Stimulated activated effector memory CD8-positive, alpha-beta T cell treated with anti-CD3 and anti-CD28 coated beads, Interleukin-12 subunit alpha, Interleukin-12 subunit beta, amount 100 ng/mL, for 72 hours (primary cell): ENCODE data around the gene FRMD8.

ENCODE experiments used
- ATAC-seq: fragments of 150-1000 bp; cut with Tn5 transposase; 2 replicates; pipeline ENCODE4 v1.10.0; 2021
- DNase-seq, 2 donors: peaks; one replicate each; pipeline ENCODE4 v3.0.0; 2021 to 2022; ENCODE audit warnings: low spot score in 2 of 2
- H3K27ac Mint-ChIP-seq: one replicate; pipeline ENCODE4 v1.8.0; 2022; ENCODE audit warnings: mild to moderate bottlenecking, mixed read lengths
- H3K36me3 Mint-ChIP-seq: one replicate; pipeline ENCODE4 v1.8.0; 2022; ENCODE audit warnings: mild to moderate bottlenecking, mixed read lengths
- H3K4me1 Mint-ChIP-seq: one replicate; pipeline ENCODE4 v1.8.0; 2022; ENCODE audit warnings: mixed read lengths
- H3K4me3 Mint-ChIP-seq: one replicate; pipeline ENCODE4 v1.8.0; 2022; ENCODE audit warnings: mild to moderate bottlenecking, mixed read lengths
- H3K9me3 Mint-ChIP-seq: one replicate; pipeline ENCODE4 v1.8.0; 2022; ENCODE audit warnings: mixed read lengths

FRMD8 gene

GRCh38 chr11:65429068-65429681, 42.7 kb downstream of the FRMD8 start:
- Mint-ChIP-seq H3K27ac (peak overlapping the region; percentile 100), H3K36me3 (peaks cover 100% of the 10 kb centered on the region), H3K9me3 (no peaks in the 10 kb centered on the region)

DNA sequence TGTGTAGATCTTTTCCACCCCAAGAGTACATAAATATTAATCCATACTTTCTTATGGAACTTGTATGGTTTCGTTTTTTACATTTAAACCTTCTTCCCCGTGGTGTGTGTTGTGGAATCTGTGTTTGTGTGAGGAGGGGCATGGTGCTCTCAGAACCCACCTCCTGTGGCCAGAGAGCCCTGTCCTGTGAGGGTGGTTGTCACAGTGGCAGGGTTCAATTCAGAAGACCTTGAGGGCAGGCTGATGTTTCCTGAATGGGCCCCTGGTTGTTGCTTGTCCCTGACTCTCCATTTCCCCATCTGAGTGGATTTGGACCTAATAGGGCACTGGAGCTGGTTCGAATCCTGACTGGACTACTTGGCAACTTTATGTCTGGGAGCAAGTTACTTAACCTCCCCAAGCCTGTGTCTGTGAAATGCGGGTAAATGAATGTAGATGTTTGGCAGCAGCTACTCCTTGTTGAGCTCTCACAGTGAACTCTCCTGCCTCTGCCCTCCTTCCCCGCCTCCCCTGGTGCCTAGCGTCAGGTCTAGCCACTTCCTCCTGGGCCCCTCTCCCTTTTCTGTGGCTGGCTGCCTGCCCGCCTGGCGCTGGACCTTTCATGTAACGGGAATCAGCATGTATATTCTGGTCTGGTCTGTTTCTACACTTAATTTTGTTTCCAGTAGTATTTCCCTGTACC, 43.4 kb downstream of the FRMD8 start:
- peak overlapping the region; percentile 100 for H3K27ac Mint-ChIP-seq
- H3K36me3 Mint-ChIP-seq: peaks cover 100% of the 10 kb centered on the region
- no peak for DNase-seq
- no peak for ATAC-seq
- peak overlapping the region; percentile 96 for H3K4me3 Mint-ChIP-seq
- no peaks in the 10 kb centered on the region for H3K9me3 Mint-ChIP-seq
- H3K4me1 Mint-ChIP-seq: peaks cover 89% of the 10 kb centered on the region

More at GRCh38 chr11:65429068-65429681, 42.7 kb downstream of the FRMD8 start:
- ATAC-seq (no peak), DNase-seq (no peak)
- Mint-ChIP-seq H3K4me1 (peaks cover 89% of the 10 kb centered on the region), H3K4me3 (peak overlapping the region; percentile 96)

DNA sequence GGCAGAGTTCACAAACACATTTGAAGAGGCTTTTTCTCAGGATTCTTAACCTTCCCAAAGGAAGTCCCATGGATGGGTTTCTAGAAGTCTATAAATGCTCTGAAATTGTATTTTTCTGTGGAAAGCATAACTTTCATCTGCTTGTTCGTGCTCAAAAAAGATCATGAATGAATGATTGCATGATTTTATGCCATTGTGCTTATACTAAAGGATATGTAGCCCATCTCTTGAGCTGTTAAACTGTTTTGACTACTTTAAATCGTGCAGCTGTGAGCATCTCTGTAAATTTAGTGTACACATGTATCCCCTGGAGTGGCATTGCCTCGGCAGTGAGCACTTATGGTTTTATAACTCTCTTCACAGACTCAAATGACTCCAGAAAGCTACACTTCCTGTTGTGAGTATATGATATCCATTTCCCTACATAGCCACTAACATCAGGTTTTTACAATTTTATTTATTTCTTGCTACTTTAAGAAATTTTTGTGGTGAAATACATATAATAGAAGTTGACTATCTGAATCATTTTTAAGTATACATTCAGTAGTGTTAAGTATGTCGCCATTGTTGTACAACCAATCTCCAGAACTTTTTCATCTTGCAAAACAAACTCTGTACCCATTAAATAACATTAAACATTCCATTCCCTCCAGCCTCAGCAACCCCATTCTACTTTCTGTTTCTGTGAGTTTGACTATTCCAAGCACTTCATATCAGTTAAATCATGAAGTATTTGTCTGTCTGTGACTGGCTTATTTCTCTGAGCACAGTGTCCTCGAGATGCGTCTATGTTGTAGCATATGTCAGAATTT, 44.2 kb downstream of the FRMD8 start:
- peaks cover 100% of the 10 kb centered on the region for H3K36me3 Mint-ChIP-seq
- H3K9me3 Mint-ChIP-seq: no peaks in the 10 kb centered on the region
- DNase-seq (no peak), ATAC-seq (no peak)
- H3K4me1 Mint-ChIP-seq: peaks cover 89% of the 10 kb centered on the region
- H3K4me3 Mint-ChIP-seq: peak overlapping the region; percentile 96
- peak overlapping the region; percentile 100 for H3K27ac Mint-ChIP-seq

DNA sequence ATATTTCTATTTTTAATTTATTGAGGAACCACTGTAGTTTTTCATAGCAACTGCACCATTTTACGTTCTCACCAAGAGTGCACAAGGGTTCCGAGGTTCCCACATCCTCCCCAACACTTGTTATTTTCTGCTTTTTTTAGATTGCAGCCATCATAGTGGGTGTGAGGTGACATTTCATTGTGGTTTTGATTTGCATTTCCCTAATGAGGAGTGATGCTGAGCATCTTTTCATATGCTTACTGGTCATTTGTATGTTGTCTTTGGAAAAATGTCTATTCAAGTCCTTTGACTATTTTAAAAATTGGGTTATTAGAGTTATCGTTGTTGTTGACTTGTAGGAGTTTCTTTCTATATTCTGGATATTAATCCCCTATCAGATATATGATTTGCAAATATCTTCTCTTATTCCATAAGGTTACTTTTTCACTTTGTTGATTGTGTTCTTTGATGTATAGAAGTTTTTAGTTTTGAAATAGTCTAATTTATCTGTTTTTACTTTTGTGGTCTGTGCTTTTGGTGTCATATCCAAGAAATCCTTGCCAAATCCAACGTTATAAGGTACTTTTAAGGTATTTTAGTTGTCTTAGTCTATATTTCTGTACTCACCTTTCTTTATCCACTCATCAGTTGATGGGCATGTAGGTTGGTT, 45.1 kb downstream of the FRMD8 start:
- Mint-ChIP-seq H3K4me3 (peak overlapping the region; percentile 96), H3K27ac (peak overlapping the region; percentile 100), H3K36me3 (peaks cover 100% of the 10 kb centered on the region), H3K4me1 (peaks cover 91% of the 10 kb centered on the region), H3K9me3 (no peaks in the 10 kb centered on the region)
- DNase-seq: no peak
- peak; percentile 22 for ATAC-seq

- Mint-ChIP-seq H3K4me1 (peaks cover 88% of the 10 kb centered on the region), H3K4me3 (peak overlapping the region; percentile 96), H3K36me3 (peaks cover 100% of the 10 kb centered on the region), H3K9me3 (no peaks in the 10 kb centered on the region), H3K27ac (peak overlapping the region; percentile 100)
- DNase-seq (no peak), ATAC-seq (no peak)
These were observed 45.7 kb downstream of the FRMD8 start for GRCh38 chr11:65432100-65432650.

DNA sequence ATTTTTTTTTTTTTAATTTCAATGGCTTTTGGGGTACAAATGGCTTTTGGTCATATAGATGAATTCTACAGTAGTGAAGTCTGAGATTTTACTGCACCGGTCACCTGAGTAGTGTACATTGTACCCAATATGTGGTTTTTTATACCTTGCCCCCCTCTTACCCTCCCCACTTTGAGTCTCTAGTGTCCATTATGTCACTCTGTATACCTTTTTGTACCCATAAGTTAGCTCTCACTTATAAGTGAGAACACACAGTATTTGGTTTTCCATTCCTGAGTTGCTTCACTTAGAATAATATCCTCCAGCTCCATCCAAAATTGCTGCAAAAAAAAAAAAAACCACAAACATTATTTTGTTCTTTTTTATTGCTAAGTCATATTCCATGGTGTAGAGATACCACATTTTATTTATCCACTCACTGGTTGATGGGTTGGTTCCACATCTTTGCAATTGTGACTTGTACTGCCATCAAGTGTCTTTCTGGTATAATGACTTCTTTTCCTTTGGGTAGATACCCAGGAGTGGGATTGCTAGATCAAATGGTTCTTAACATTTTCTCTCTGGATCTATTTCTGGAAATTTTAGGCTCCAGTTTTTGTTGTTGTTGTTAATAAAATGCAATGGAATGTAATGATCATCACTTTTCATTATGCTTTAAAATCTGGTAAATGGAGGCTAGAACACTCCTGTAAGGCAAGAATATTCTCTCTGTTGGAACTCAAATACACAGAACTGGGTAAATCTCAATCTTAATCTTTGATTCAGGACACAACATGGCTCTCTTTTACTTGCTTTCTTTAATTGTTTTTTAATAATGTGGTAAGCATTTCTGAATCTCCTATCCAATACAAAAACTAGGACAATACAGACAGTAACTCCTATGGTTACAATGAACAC, 46.5 kb downstream of the FRMD8 start:
- DNase-seq: no peak
- peaks cover 100% of the 10 kb centered on the region for H3K36me3 Mint-ChIP-seq
- peak overlapping the region; percentile 48 for H3K27ac Mint-ChIP-seq
- ATAC-seq: no peak
- peak overlapping the region; percentile 96 for H3K4me3 Mint-ChIP-seq
- peaks cover 87% of the 10 kb centered on the region for H3K4me1 Mint-ChIP-seq
- no peaks in the 10 kb centered on the region for H3K9me3 Mint-ChIP-seq

GRCh38 chr11:65433657-65434056, 47.2 kb downstream of the FRMD8 start:
- peaks cover 85% of the 10 kb centered on the region for H3K4me1 Mint-ChIP-seq
- H3K36me3 Mint-ChIP-seq: peaks cover 100% of the 10 kb centered on the region
- ATAC-seq (no peak), DNase-seq (no peak)
- peak overlapping the region; percentile 10 for H3K4me3 Mint-ChIP-seq
- H3K27ac Mint-ChIP-seq: no peak overlapping the region
- no peaks in the 10 kb centered on the region for H3K9me3 Mint-ChIP-seq

GRCh38 chr11:65434057-65434666, 47.7 kb downstream of the FRMD8 start:
- peak overlapping the region; percentile 90 for H3K27ac Mint-ChIP-seq

GRCh38 chr11:65434667-65435410, 48.4 kb downstream of the FRMD8 start:
- Mint-ChIP-seq H3K9me3 (no peaks in the 10 kb centered on the region), H3K36me3 (peaks cover 100% of the 10 kb centered on the region), H3K4me1 (peaks cover 88% of the 10 kb centered on the region), H3K4me3 (peak overlapping the region; percentile 10), H3K27ac (peak overlapping the region; percentile 90)
- no peak for ATAC-seq
- no peak for DNase-seq

More at GRCh38 chr11:65434057-65434666, 47.7 kb downstream of the FRMD8 start:
- DNase-seq (no peak), ATAC-seq (no peak)
- Mint-ChIP-seq H3K9me3 (no peaks in the 10 kb centered on the region), H3K36me3 (peaks cover 100% of the 10 kb centered on the region), H3K4me1 (peaks cover 88% of the 10 kb centered on the region), H3K4me3 (peak overlapping the region; percentile 10)

DNA sequence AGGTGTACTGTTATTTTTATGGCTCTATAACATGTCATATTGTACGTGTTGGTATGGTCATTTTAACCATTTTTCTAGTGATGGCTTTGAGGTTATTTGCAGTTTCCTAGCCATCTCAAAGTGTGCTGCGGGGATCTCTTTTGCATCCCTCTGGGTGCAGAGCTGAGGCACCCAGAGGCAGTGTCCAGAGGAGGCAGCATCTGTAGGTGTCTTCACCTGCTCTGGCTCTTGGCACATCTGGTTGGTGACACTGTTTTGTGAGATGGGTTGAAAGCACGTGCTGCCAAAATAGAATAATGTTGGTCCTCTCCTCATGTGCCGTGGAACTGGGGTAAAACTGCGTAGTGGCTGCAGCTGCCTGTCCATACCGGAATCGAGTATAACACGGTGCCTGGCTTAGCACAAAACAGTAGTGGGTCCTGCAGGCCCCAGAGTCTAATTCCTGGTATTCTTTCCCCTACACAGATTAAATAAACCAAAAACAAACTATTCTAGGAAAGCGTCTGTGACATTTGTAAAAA, 49.0 kb downstream of the FRMD8 start:
- no peaks in the 10 kb centered on the region for H3K9me3 Mint-ChIP-seq
- no peak for DNase-seq
- peaks cover 100% of the 10 kb centered on the region for H3K36me3 Mint-ChIP-seq
- H3K4me1 Mint-ChIP-seq: peaks cover 88% of the 10 kb centered on the region
- H3K4me3 Mint-ChIP-seq: peak overlapping the region; percentile 10
- no peak for ATAC-seq
- peak overlapping the region; percentile 90 for H3K27ac Mint-ChIP-seq

GRCh38 chr11:65435981-65436411, 49.6 kb downstream of the FRMD8 start:
- Mint-ChIP-seq H3K36me3 (peaks cover 100% of the 10 kb centered on the region), H3K4me1 (peaks cover 88% of the 10 kb centered on the region), H3K9me3 (no peaks in the 10 kb centered on the region), H3K27ac (peak overlapping the region; percentile 90), H3K4me3 (peak overlapping the region; percentile 10)
- peak; percentile 48 for ATAC-seq
- DNase-seq: no peak

- H3K27ac Mint-ChIP-seq: peak overlapping the region; percentile 90
- no peak for DNase-seq
These were observed 50.1 kb downstream of the FRMD8 start for GRCh38 chr11:65436412-65437032.

More at GRCh38 chr11:65436412-65437032, 50.1 kb downstream of the FRMD8 start:
- Mint-ChIP-seq H3K9me3 (no peaks in the 10 kb centered on the region), H3K4me1 (peaks cover 84% of the 10 kb centered on the region), H3K4me3 (peak overlapping the region; percentile 10), H3K36me3 (peaks cover 100% of the 10 kb centered on the region)
- peak; percentile 61 for ATAC-seq
